ENCODE results near the gene SAE1. TPM values are rescaled to one million over a fixed set of nuclear protein-coding genes. Genes with fewer than 3 reads are reported as not detected.

The SAE1 gene
- total RNA-seq, 1 experiment from 2014 or later = 234 TPM

GRCh38 chr19:47152205-47152604, 21.6 kb downstream of the SAE1 start:
- H3K4me1 Mint-ChIP-seq = peaks cover 35 to 38% of the 10 kb centered on the region in 2 experiments
- H2AFZ ChIP-seq (ENCODE audit: low read length) = no peak overlapping the region
- no peak overlapping the region for H3K14ac ChIP-seq (ENCODE audit: insufficient read depth, low read length)
- H3K4me1 ChIP-seq (ENCODE audit: insufficient read depth, low read length) = no peaks in the 10 kb centered on the region
- H3K27me3 ChIP-seq (ENCODE audit: insufficient read depth, low read length) = no peaks in the 10 kb centered on the region
- H3K4me3 Mint-ChIP-seq = no peak overlapping the region
- no peaks in the 10 kb centered on the region for H3K27me3 Mint-ChIP-seq (ENCODE audit: low read depth)
- no peak overlapping the region for H2AK5ac ChIP-seq (ENCODE audit: insufficient read length, low read length)
- peak overlapping the region in 2 of 3 experiments; percentile 31 to 53; a peak in 3 of 7 replicates for H3K27ac Mint-ChIP-seq
- no peak overlapping the region for H3K23ac ChIP-seq (ENCODE audit: insufficient read length, low read depth, low read length)
- no peak overlapping the region for H3K4me2 ChIP-seq (ENCODE audit: insufficient read depth, insufficient read length, low read length)
- no peak overlapping the region for H4K5ac ChIP-seq (ENCODE audit: insufficient read length, low read depth, low read length)
- H3K36me3 Mint-ChIP-seq (ENCODE audit: insufficient read depth in 1 of 3, low read depth in 3 of 3) = peaks cover 58 to 95% (median 78%) of the 10 kb centered on the region in 3 experiments
- H3K79me1 ChIP-seq (ENCODE audit: insufficient read depth, low read depth, low read length, poor library complexity, severe bottlenecking) = peaks cover 12% of the 10 kb centered on the region
- H4K8ac ChIP-seq (replicated peaks; ENCODE audit: insufficient read length, low read depth, low read length) = no peak overlapping the region
- no peaks in the 10 kb centered on the region for H3K23me2 ChIP-seq (ENCODE audit: insufficient read length, low read depth, low read length, poor library complexity, severe bottlenecking)
- no peak overlapping the region for H3K18ac ChIP-seq (ENCODE audit: insufficient read length, low read depth, low read length)
- H3K27ac ChIP-seq (ENCODE audit: insufficient read length, low read depth, low read length) = peak overlapping the region; percentile 71
- DNase-seq = no peak
- no peak overlapping the region for H3K56ac ChIP-seq (ENCODE audit: insufficient read length, low read depth, low read length)
- H3T11ph ChIP-seq (ENCODE audit: low read length) = no peak overlapping the region
- no peak overlapping the region for H3K9ac ChIP-seq (ENCODE audit: extremely low read depth, insufficient read length, low read length)
- H2BK5ac ChIP-seq (ENCODE audit: insufficient read length, low read length) = no peak overlapping the region
- H2BK120ac ChIP-seq (ENCODE audit: low read depth, low read length, poor library complexity, severe bottlenecking) = no peak overlapping the region
- no peak overlapping the region for H2BK12ac ChIP-seq (ENCODE audit: insufficient read length, low read depth, low read length)
- H2BK15ac ChIP-seq (ENCODE audit: low read depth, low read length) = peak overlapping the region; percentile 31; the same call in 1 of the 2 replicates
- H3K79me2 ChIP-seq (ENCODE audit: insufficient read depth, low read length) = peaks cover 5% of the 10 kb centered on the region; the same call in 1 of the 2 replicates
- H4K91ac ChIP-seq (ENCODE audit: insufficient read length, low read depth, low read length) = no peak overlapping the region
- WGBS (ENCODE audit: extremely low coverage, insufficient read length, low lambda C conversion rate) = no CpG with 5 or more reads among the region's 1 CpG
- peaks cover 0 to 4% of the 10 kb centered on the region in 2 experiments; a peak in 1 of 5 replicates for H3K9me3 Mint-ChIP-seq
- H3K9me3 ChIP-seq (ENCODE audit: control insufficient read depth, low read depth, low read length) = no peaks in the 10 kb centered on the region
- no peak overlapping the region for H2BK20ac ChIP-seq (ENCODE audit: low read depth, low read length, poor library complexity, severe bottlenecking)
- H3K4ac ChIP-seq (ENCODE audit: low read depth, low read length) = no peak overlapping the region
- no peaks in the 10 kb centered on the region for H4K20me1 ChIP-seq (ENCODE audit: control insufficient read depth, insufficient read depth, insufficient read length)
- no peak for TF ChIP-seq CTCF (conservative IDR thresholded peaks at IDR 0.05)

Measured in H9 (cell line).